ENCODE data around the gene SF1. TPM values are rescaled to one million over a fixed set of nuclear protein-coding genes. Genes with fewer than 3 reads are reported as not detected.

SF1 gene
- total RNA-seq, 2 experiments from 2014 or later, result 442 to 462 TPM

DNA sequence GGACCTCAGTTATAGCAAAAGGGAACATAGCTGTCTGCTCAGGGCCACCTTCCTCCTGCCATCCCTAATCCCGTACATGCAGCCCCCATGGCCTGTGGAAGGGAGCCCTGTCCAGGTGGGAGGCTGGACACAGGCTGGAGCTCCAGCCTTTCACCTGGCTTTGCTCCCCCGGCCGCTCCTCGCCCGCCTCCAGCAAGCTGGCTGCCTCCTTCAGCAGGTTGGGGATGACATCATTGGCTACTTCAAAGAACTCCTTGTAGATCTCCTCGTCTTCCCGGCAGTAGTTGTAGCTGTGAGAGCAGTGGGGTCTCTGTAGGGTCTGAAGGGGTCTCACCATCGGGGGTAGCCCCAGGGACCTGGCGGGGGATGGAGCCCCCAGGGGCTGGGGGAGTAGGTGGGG lies 27.1 kb upstream of the SF1 start:
- ATAC-seq (no peak), DNase-seq (no peak)
- Mint-ChIP-seq H3K36me3 (no peaks in the 10 kb centered on the region), H3K9me3 (ENCODE audit: low read depth) (no peaks in the 10 kb centered on the region), H3K27ac (no peak overlapping the region), H3K27me3 (no peaks in the 10 kb centered on the region), H3K4me1 (peaks cover 27% of the 10 kb centered on the region), H3K4me3 (no peak overlapping the region)
- CTCF ChIA-PET, result no interaction called here

- Mint-ChIP-seq H3K4me1 (peaks cover 23% of the 10 kb centered on the region), H3K4me3 (peak overlapping the region; percentile 80), H3K27me3 (no peaks in the 10 kb centered on the region), H3K9me3 (ENCODE audit: low read depth) (no peaks in the 10 kb centered on the region), H3K27ac (no peak overlapping the region), H3K36me3 (no peaks in the 10 kb centered on the region)
- no peak for ATAC-seq
- CTCF ChIA-PET, result interaction anchor here (1.3 to 2.0 kb wide), 3 partner anchors 9 to 62 kb away, joined by 4 to 5 read pairs (median 5); partner anchors contain the start of gene SF1
- DNase-seq, result no peak
These were observed 26.2 kb upstream of the SF1 start for GRCh38 chr11:64804346-64805210.

- CTCF ChIA-PET, result interaction anchor here (1.3 to 2.0 kb wide), 3 partner anchors 9 to 61 kb away, joined by 4 to 5 read pairs (median 5); partner anchors contain the start of gene SF1
- no peak for ATAC-seq
- peaks cover under 1% of the 10 kb centered on the region for H3K36me3 Mint-ChIP-seq
- H3K4me3 Mint-ChIP-seq, result peak overlapping the region; percentile 80
- no peaks in the 10 kb centered on the region for H3K27me3 Mint-ChIP-seq
- H3K27ac Mint-ChIP-seq, result peak overlapping the region; percentile 81
- no peaks in the 10 kb centered on the region for H3K9me3 Mint-ChIP-seq (ENCODE audit: low read depth)
- peaks cover 19% of the 10 kb centered on the region for H3K4me1 Mint-ChIP-seq
- DNase-seq, result no peak
These were observed 25.6 kb upstream of the SF1 start for GRCh38 chr11:64803846-64804345.

DNA sequence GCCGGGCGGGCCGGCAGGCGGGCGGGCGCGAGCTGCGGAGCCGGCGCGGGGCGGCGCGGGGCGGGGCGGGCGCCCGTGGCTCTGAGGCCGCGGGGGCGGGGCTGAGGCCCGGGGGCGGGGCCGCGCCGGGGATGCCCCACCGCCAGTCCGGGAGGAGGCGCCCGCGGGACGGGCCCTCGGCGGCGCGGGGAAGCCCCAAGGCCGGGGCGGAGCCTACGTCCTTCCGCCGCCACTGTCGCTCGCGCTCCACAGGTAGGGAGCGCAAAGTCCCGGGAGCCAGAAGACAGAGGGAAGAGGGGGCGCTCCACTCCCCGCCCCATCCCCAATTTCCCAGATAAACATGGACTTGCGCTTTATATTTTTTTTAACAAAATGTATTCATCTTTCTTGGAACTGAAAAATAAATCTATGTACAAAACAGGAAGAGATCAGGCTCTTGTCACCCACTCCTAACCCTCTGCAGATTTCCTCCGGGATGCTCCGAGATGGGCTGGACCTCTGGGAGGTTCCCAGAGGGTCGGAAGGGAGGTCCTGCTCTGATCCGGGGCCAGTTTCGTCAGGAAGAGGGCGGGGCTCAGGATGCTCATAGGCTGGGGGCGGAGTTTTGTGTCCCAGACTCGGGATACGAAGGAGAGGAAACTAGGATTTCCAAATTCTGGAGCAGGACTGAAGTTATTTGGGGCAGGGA lies 25.0 kb upstream of the SF1 start, which contains the start of gene MAP4K2:
TSS of gene MAP4K2 (minus strand) at position 57 of the 688 bp plus-strand sequence. CDS start 65 bp downstream, outside the sequence.
- CTCF ChIA-PET, result interaction anchor here (0.8 to 2.0 kb wide), 5 partner anchors 8 to 60 kb away, joined by 4 to 5 read pairs (median 4); partner anchors contain the start of genes MEN1 and SF1
- ATAC-seq (peak; percentile 92), DNase-seq (peak; percentile 87)
- peak within 1 kb of the TSS; percentile 80 for H3K4me3 Mint-ChIP-seq
- no peaks in the 10 kb centered on the region for H3K27me3 Mint-ChIP-seq
- H3K36me3 Mint-ChIP-seq, result peaks cover 3% of the 10 kb centered on the region
- peaks cover 18% of the 10 kb centered on the region for H3K4me1 Mint-ChIP-seq
- no peaks in the 10 kb centered on the region for H3K9me3 Mint-ChIP-seq (ENCODE audit: low read depth)
- peak within 1 kb of the TSS; percentile 81 for H3K27ac Mint-ChIP-seq

DNA sequence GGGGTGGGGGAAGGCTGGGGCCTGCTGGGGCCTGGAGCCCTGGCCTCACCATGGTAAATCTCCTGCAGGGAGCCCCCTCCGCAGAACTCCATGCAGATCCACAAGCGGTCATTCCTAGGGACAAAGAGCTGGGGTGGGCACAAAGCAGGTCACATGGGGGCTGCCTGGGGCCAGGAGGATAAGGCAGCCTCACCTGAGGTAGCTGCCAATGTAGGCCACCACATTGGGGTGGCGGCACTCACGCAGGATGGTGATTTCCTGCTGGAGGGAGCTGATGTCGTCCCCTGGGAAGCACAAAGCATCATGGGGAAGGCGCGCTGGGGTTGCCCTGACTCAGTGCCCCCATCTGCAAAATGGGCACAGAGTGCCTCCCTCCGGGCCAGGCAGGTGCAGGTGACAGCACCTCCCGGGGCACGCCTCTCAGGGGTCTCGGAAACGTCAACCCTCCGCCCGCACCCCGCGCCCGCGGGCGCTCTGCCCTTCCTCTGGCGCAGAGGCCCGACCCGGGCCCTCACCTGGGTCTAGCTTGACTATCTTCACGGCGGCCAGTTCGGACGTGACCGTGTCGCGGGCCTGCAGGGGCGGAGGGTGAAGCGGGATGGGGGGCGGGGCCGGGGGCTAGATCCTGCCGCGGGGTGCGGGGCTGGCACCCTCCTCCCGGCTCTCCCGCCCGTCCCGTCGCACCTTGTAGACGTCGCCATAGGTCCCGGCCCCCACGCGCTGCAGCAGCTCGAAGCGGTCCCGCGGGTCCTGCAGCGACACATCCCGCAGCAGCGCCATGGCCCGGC lies 24.2 kb upstream of the SF1 start:
- no peaks in the 10 kb centered on the region for H3K9me3 Mint-ChIP-seq (ENCODE audit: low read depth)
- peaks cover 3% of the 10 kb centered on the region for H3K36me3 Mint-ChIP-seq
- peak overlapping the region; percentile 73 for H3K27ac Mint-ChIP-seq
- ATAC-seq, result no peak
- H3K4me1 Mint-ChIP-seq, result peaks cover 16% of the 10 kb centered on the region
- H3K27me3 Mint-ChIP-seq, result no peaks in the 10 kb centered on the region
- H3K4me3 Mint-ChIP-seq, result peak overlapping the region; percentile 80
- DNase-seq, result peak; percentile 55
- CTCF ChIA-PET, result interaction anchor here (0.8 to 2.0 kb wide), 3 partner anchors 8 to 59 kb away, joined by 4 to 5 read pairs (median 4); partner anchors contain the start of gene MEN1

- no peaks in the 10 kb centered on the region for H3K27me3 Mint-ChIP-seq
- peaks cover 15% of the 10 kb centered on the region for H3K4me1 Mint-ChIP-seq
- peak overlapping the region; percentile 80 for H3K4me3 Mint-ChIP-seq
- H3K9me3 Mint-ChIP-seq (ENCODE audit: low read depth), result no peaks in the 10 kb centered on the region
- ATAC-seq (no peak), DNase-seq (no peak)
- CTCF ChIA-PET, result no interaction called here
- H3K27ac Mint-ChIP-seq, result peak overlapping the region; percentile 73
- peaks cover 4% of the 10 kb centered on the region for H3K36me3 Mint-ChIP-seq
These were observed 23.4 kb upstream of the SF1 start for GRCh38 chr11:64801561-64802369.

DNA sequence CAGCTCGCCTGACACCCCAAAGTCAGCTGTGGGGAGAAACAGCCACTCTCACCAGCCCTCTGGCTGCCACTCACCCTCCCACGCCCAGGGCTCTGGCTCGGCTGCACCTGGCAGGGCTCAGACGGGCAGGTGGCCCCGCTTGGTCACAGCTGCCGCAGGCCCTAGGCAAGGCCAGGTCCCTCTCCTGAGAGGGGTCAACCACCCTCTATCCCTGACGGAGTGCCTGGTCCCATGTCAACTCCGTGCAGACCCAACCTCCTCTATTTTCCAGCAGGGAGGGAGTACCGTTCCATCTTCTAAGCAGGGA lies 22.8 kb upstream of the SF1 start:
- Mint-ChIP-seq H3K9me3 (ENCODE audit: low read depth) (no peaks in the 10 kb centered on the region), H3K4me3 (peak overlapping the region; percentile 80), H3K27me3 (no peaks in the 10 kb centered on the region), H3K36me3 (peaks cover 7% of the 10 kb centered on the region), H3K4me1 (peaks cover 22% of the 10 kb centered on the region), H3K27ac (peak overlapping the region; percentile 73)
- CTCF ChIA-PET, result interaction anchor here (0.8 to 1.5 kb wide), 3 partner anchors 9 to 14 kb away, joined by 3 to 5 read pairs (median 3); partner anchors contain the start of gene MEN1
- no peak for DNase-seq
- ATAC-seq, result no peak

- Mint-ChIP-seq H3K4me3 (no peak overlapping the region), H3K27me3 (no peaks in the 10 kb centered on the region), H3K9me3 (ENCODE audit: low read depth) (no peaks in the 10 kb centered on the region), H3K36me3 (peaks cover 7% of the 10 kb centered on the region), H3K4me1 (peaks cover 22% of the 10 kb centered on the region), H3K27ac (no peak overlapping the region)
- no peak for DNase-seq
- ATAC-seq, result no peak
- CTCF ChIA-PET, result interaction anchor here (0.8 to 1.5 kb wide), 3 partner anchors 10 to 14 kb away, joined by 3 to 5 read pairs (median 3); partner anchors contain the start of gene MEN1
These were observed 22.2 kb upstream of the SF1 start for GRCh38 chr11:64800303-64801157.

GRCh38 chr11:64799623-64800302 lies 21.4 kb upstream of the SF1 start:
- Mint-ChIP-seq H3K4me1 (peaks cover 23% of the 10 kb centered on the region), H3K36me3 (peaks cover 7% of the 10 kb centered on the region), H3K4me3 (no peak overlapping the region), H3K27ac (no peak overlapping the region), H3K9me3 (ENCODE audit: low read depth) (no peaks in the 10 kb centered on the region), H3K27me3 (no peaks in the 10 kb centered on the region)
- no peak for DNase-seq
- CTCF ChIA-PET, result interaction anchor here (1.3 to 2.3 kb wide), 3 partner anchors 11 to 21 kb away, joined by 5 to 6 read pairs (median 5); partner anchors contain the start of genes MEN1 and SF1
- no peak for ATAC-seq

DNA sequence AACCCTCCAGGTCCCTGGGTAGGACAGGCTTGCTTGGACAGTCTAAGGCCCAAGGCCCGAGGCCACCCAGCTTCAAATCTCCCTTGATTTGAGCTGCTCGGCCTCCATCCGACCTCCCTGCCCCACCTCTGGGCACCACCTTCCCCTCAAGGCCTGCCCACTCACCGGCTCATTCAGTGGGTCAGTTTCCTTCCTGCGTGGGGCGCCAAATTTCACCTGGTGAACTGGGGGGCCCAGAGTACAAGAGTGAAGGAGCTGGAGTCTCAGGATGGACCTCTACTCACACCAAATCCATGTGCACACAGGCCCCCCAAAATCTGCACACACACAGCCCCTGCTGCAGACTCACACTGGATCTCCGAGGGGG lies 20.9 kb upstream of the SF1 start:
- H3K36me3 Mint-ChIP-seq, result peaks cover 7% of the 10 kb centered on the region
- CTCF ChIA-PET, result interaction anchor here (1.3 to 2.3 kb wide), 2 partner anchors 12 to 20 kb away, joined by 5 to 6 read pairs; partner anchors contain the start of genes MEN1 and SF1
- H3K4me1 Mint-ChIP-seq, result peaks cover 27% of the 10 kb centered on the region

More for the DNA sequence above, 20.9 kb upstream of the SF1 start:
- no peaks in the 10 kb centered on the region for H3K27me3 Mint-ChIP-seq
- H3K9me3 Mint-ChIP-seq (ENCODE audit: low read depth), result no peaks in the 10 kb centered on the region
- DNase-seq (no peak), ATAC-seq (no peak)
- H3K4me3 Mint-ChIP-seq, result no peak overlapping the region
- no peak overlapping the region for H3K27ac Mint-ChIP-seq

Data from activated CD8-positive, alpha-beta memory T cell treated with anti-CD3 and anti-CD28 coated beads, Interleukin-2, amount 10 ng/mL, durations not matched to agents 7 days and 5 days (primary cell).